BLaER1 (cell line): Measurements from ENCODE around the gene SIN3A.
"Not testable (repeated sequence)": the region's sequence is repeated elsewhere in the genome, so short reads cannot be mapped to it uniquely, and the experiment has no call there.

Experiments
- H3K27ac ChIP-seq: shearing (Covaris generic); formaldehyde crosslinking; 2 replicates; pipeline ENCODE4 v1.8.1; 2022
- H3K27me3 ChIP-seq: shearing (Covaris generic); formaldehyde crosslinking; 2 replicates; pipeline ENCODE4 v1.8.1; 2022
- H3K36me3 ChIP-seq: shearing (Covaris generic); formaldehyde crosslinking; 2 replicates; pipeline ENCODE4 v1.8.1; 2022
- H3K4me1 ChIP-seq: shearing (Covaris generic); formaldehyde crosslinking; 2 replicates; pipeline ENCODE4 v1.8.1; 2022
- H3K4me2 ChIP-seq: shearing (Covaris generic); formaldehyde crosslinking; 2 replicates; pipeline ENCODE4 v1.8.1; 2022
- H3K4me3 ChIP-seq: shearing (Covaris generic); formaldehyde crosslinking; 2 replicates; pipeline ENCODE4 v1.8.1; 2022
- H3K9ac ChIP-seq: shearing (Covaris generic); formaldehyde crosslinking; 2 replicates; pipeline ENCODE4 v1.8.1; 2022
- H3K9me3 ChIP-seq: shearing (Covaris generic); formaldehyde crosslinking; 2 replicates; pipeline ENCODE4 v1.8.1; 2022
- H4K20me1 ChIP-seq: shearing (Covaris generic); formaldehyde crosslinking; 2 replicates; pipeline ENCODE4 v1.8.1; 2022
- Cebpa-rat ChIP-seq: shearing (Covaris generic); IDR thresholded peaks from 2 replicates; pipeline ENCODE4 v1.8.1; 2022

Gene SIN3A

DNA sequence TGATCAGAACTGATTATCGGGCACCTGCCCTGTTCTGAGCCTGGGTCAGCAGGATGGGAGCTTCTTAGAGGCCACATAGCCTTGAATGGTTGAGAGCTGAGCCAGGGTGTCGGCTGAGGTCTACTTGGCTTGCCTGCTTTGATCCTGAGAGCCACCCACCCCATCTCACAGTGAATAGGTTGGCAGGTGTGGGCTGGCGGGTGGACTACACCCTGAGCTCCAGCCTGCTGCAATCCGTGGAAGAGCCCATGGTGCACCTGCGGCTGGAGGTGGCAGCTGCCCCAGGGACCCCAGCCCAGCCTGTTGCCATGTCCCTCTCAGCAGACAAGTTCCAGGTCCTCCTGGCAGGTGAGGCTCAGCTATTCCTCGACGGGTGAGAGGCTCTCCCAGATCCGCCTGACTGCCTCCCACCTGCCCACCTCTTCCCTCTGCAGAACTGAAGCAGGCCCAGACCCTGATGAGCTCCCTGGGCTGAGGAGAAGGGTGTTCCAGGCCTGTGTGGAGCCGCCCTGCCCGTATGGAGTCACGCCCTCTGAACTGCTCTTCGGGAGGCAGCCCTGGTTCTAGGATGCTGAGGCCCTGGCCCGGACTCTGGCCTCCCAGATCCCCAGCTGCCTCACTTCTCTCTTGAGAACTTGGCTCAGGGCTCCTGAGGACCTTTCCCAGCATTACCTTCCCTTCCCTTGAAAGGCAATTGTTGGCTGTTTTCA is 111.8 kb downstream of the SIN3A start:
- peaks cover 36% of the 10 kb centered on the region for H3K4me1 ChIP-seq
- no peaks in the 10 kb centered on the region for H4K20me1 ChIP-seq
- no peak overlapping the region for H3K9ac ChIP-seq
- TF ChIP-seq Cebpa-rat: no peak
- H3K9me3 ChIP-seq: no peaks in the 10 kb centered on the region
- no peaks in the 10 kb centered on the region for H3K27me3 ChIP-seq
- H3K36me3 ChIP-seq: peaks cover 35% of the 10 kb centered on the region
- no peak overlapping the region for H3K27ac ChIP-seq
- H3K4me3 ChIP-seq: no peak overlapping the region
- no peak overlapping the region for H3K4me2 ChIP-seq

DNA sequence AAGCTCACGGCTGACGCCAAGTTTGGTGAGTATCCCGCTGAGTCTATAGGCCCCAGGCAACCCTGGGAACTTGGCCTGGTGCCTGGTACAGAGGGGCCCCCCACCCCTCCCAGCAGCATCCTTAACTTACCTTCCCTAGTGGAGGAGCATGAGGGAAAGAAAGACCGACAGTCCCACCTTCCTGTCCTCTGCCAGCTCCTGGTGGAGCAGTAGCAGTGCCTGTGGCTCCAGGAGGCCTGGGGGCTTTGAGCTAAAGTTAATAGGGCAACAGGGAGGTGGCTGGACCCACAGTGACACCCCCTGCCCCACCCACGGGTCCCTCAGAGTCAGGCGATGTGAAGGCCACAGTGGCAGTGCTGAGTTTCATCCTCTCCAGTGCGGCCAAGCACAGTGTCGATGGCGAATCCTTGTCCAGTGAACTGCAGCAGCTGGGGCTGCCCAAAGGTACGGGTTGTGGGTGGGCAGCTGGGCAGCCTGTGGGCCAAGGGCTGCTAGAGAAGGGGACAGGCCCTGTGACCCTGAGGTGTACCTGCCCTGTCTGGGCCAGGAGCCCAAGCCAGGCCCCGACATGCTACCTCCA is 112.7 kb downstream of the SIN3A start:
- no peaks in the 10 kb centered on the region for H3K9me3 ChIP-seq
- no peak overlapping the region for H3K4me2 ChIP-seq
- peaks cover 27% of the 10 kb centered on the region for H3K4me1 ChIP-seq
- TF ChIP-seq Cebpa-rat: no peak
- no peak overlapping the region for H3K9ac ChIP-seq
- no peak overlapping the region for H3K27ac ChIP-seq
- no peaks in the 10 kb centered on the region for H3K27me3 ChIP-seq
- H4K20me1 ChIP-seq: no peaks in the 10 kb centered on the region
- peaks cover 35% of the 10 kb centered on the region for H3K36me3 ChIP-seq
- no peak overlapping the region for H3K4me3 ChIP-seq

DNA sequence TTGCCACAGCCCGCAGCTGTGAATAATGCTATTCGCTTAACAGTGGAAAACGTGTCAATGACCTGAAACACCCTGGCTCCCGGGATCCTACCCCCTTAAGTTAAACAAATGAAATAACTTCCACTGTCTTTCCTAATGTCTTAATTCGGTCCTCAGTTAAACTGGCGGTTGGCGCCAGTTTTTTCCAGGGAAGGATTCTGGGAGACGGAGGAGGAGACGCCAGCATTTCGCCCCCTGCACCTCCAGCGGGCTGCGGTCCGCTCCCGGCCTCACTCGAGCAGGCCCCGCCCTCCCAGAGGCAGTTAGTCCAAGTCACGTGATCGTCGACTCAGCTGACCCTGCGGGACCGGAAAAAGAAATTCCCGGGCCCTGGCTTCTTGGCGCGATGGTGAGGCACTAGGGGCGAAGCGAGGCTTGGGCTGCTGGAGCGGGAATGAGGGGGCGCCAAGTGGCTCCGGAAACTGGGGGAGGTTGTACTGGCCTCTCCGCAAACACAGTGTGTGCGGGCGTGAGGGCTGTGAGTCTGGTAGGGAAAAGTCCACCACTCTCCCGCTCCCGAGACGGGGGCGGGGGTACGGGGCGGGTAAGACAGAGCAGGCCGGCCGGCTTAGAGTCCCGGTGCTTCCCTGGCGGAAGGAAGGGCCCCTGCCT is 115.7 kb downstream of the SIN3A start, which contains the start of gene COMMD4:
Gene COMMD4, plus strand, starts transcription at position 359 of the 651 bp plus-strand sequence. Its CDS starts 27 bp downstream, at position 386.
- no peak for TF ChIP-seq Cebpa-rat
- Histone ChIP-seq H3K27ac (peak within 1 kb of the TSS; percentile 82), H3K4me3 (peak within 1 kb of the TSS; percentile 83)

DNA sequence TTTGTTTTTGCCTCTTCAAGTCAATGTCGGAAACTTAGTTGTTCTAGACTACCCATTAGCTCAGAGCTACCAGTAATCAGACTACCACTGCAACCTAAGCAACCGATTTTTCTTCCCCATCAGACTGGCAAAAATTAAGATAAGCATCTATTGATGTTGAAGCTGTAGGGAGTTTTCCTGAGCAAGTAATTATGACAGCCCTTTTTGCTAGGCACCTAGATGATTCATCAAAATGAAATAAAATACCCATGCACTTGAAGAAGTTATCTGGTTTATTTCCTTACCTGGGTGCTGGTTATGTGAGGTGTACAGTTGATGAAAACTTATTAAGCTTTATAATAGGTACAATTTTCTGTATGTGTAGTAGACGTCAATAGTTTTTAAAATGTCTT is 116.2 kb downstream of the SIN3A start:
- Histone ChIP-seq H3K27ac (peak overlapping the region; percentile 82), H3K4me2 (peak overlapping the region; percentile 97), H3K36me3 (peaks cover 21% of the 10 kb centered on the region), H3K4me1 (peaks cover 22% of the 10 kb centered on the region), H3K4me3 (peak overlapping the region; percentile 83), H4K20me1 (no peaks in the 10 kb centered on the region), H3K27me3 (no peaks in the 10 kb centered on the region), H3K9ac (peak overlapping the region; percentile 86), H3K9me3 (no peaks in the 10 kb centered on the region)
- TF ChIP-seq Cebpa-rat: no peak

More for the DNA sequence above, 115.7 kb downstream of the SIN3A start, which contains the start of gene COMMD4:
- H3K4me2 ChIP-seq: peak within 1 kb of the TSS; percentile 97
- H3K36me3 ChIP-seq: peaks cover 26% of the 10 kb centered on the region
- H3K9ac ChIP-seq: peak within 1 kb of the TSS; percentile 86
- no peaks in the 10 kb centered on the region for H3K9me3 ChIP-seq
- no peaks in the 10 kb centered on the region for H3K27me3 ChIP-seq
- no peaks in the 10 kb centered on the region for H4K20me1 ChIP-seq
- H3K4me1 ChIP-seq: peaks cover 22% of the 10 kb centered on the region

DNA sequence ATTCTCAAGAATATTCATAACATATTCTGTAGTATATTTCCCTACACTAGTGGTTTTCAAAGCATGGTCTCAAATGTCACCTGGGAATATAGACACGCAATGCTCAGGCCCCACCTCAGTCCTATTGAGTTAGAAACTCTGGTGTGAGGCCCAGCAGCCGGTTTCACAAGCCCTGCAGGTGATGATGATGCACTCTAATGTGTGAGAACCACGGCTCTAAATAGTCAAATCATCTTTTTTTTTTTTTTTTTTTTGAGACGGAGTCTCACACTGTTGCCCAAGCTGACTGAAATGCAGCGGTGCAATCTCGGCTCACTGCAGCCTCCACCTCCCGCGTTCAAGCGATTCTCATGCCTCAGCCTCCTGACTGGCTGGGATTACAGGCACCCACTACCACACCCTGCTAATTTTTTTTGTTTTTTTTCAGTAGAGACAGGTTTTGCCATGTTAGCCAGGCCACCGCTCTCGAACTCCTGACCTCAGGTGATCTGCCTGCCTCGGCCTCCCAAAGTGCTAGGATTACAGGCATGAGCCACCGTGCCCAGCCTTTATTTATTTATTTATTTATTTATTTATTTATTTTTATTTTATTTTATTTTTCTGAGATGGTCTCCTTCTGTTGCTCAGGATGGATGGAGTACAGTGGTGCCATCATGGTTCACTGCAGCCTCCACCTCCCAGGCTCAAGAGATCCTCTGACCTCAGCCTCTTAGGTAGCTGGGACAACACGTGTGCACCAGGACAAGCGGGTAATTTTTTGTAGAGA is 117.7 kb downstream of the SIN3A start:
- H4K20me1 ChIP-seq, H3K36me3 ChIP-seq, H3K27me3 ChIP-seq, H3K9ac ChIP-seq, H3K4me3 ChIP-seq, H3K9me3 ChIP-seq, H3K4me2 ChIP-seq, H3K27ac ChIP-seq: not testable (repeated sequence)
- peaks cover 22% of the 10 kb centered on the region for H3K4me1 ChIP-seq

DNA sequence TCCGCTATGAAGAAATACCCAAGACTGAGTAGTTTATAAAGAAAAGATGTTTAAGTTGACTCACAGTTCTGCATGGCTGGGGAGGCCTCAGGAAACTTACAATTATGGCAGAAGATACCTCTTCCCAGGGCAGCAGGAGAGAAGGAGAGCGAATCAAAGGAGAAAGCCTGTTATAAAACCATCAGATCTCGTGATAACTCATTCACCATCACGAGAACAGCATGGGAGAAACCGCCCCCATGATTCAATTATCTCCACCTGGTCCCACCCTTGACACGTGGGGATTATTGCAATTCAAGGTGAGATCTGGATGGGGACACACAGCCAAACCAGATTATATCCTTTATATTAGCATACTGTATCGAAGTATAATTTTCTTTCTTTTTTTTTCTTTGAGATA is 119.4 kb downstream of the SIN3A start:
- not testable (repeated sequence) for H3K9ac ChIP-seq, H3K4me3 ChIP-seq, H3K27me3 ChIP-seq, H3K4me2 ChIP-seq, H3K27ac ChIP-seq, H3K9me3 ChIP-seq, H4K20me1 ChIP-seq, H3K36me3 ChIP-seq
- H3K4me1 ChIP-seq: peaks cover 19% of the 10 kb centered on the region

DNA sequence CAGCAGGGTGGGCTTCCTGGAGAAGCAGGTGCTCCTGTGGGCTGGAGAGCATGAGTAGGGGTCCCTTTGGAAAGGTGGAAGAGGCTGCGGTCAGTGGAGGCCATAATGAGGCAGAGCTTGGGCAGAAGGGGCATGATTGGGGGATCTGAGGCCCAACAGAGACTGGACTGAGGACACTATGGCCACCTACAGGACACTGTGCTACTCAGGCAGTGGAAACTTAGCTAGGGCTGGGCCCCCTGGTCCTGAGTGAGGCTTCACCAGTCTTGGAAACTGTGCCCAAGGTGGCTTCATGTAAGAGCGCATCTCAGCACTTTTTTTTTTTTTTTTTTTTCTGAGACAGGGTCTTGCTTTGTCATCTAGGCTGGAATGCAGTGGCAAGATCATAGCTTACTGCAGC is 121.9 kb downstream of the SIN3A start:
- Histone ChIP-seq H3K9me3 (no peaks in the 10 kb centered on the region), H3K4me1 (peaks cover 6% of the 10 kb centered on the region; the same call in 1 of the 2 replicates), H3K9ac (no peak overlapping the region), H3K27me3 (no peaks in the 10 kb centered on the region), H3K4me3 (no peak overlapping the region), H3K27ac (no peak overlapping the region), H3K4me2 (no peak overlapping the region), H4K20me1 (no peaks in the 10 kb centered on the region), H3K36me3 (no peaks in the 10 kb centered on the region)
- TF ChIP-seq Cebpa-rat: no peak

DNA sequence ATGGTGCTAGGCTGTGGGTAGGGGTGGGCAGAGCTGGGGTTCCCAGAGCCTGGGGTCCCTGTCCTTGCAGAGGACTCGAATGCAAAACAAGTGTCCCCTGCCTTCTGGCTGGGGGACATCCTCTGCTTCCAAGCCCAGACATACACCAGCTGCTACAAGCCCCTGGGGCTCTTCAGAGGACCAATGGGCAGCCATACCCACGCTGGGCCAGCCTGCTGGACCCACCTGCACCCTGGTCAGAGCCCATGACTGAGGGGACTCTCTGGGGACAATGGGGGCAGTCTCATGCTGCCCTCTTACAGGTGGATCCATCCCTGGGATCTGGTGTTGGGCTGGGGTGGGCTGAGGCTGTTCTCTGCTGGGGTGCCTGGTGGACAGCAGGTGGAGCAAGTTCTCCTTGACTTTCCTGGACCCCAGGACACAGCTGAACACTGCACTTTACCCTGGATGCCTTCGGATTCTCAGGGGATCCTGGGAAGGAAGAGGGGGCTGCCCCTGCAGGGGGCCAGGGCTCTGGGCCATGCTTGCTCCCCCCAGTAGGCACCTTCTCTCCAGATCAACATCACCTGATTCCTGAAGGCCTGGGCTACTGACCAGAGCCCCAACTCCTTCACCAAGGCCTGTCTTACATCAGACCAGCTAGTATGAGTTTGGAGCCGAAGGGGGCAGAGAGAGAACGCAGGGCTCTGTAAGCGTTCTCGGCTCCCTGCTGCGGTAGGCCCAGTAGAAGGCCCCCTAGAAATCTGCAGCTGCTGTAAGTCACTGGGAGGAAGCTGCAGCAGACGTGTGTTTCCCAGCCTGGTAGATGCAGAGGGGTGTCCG is 122.8 kb downstream of the SIN3A start:
- Histone ChIP-seq H3K9ac (no peak overlapping the region), H3K27ac (no peak overlapping the region), H3K4me2 (no peak overlapping the region), H3K4me3 (no peak overlapping the region), H4K20me1 (no peaks in the 10 kb centered on the region), H3K9me3 (no peaks in the 10 kb centered on the region), H3K27me3 (no peaks in the 10 kb centered on the region), H3K4me1 (peaks cover 6% of the 10 kb centered on the region; the same call in 1 of the 2 replicates), H3K36me3 (no peaks in the 10 kb centered on the region)
- TF ChIP-seq Cebpa-rat: no peak

DNA sequence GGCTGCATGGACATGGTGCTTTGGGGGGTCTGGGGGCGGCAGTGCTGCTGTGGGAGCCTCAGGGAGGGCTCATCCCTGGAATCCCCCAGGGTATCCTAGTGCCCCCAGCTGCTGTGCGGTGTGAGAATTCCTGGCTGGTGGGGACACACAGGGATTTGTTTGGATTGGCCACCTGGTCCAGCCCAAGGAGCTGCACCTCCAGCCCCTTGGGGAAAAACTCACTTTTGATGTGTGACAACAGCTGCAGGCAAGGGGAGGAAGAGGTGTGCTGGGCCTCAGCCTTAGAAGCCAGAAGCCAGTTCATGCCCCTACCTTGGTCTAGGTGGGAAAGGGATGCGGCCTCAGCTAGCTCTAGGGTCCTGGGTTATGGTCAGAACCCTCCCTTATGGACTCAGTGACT is 124.0 kb downstream of the SIN3A start:
- no peaks in the 10 kb centered on the region for H4K20me1 ChIP-seq
- H3K9me3 ChIP-seq: no peaks in the 10 kb centered on the region
- H3K4me1 ChIP-seq: peaks cover 6% of the 10 kb centered on the region; the same call in 1 of the 2 replicates
- H3K27me3 ChIP-seq: no peaks in the 10 kb centered on the region
- H3K36me3 ChIP-seq: no peaks in the 10 kb centered on the region
- H3K27ac ChIP-seq: no peak overlapping the region
- no peak for TF ChIP-seq Cebpa-rat
- no peak overlapping the region for H3K4me3 ChIP-seq
- no peak overlapping the region for H3K9ac ChIP-seq
- no peak overlapping the region for H3K4me2 ChIP-seq
